Thyroid gland (tissue), 4 donors: ENCODE measurements around the gene COL4A1.

Source experiments
- CTCF ChIP-seq, 6 experiments: fragments of 200-600 bp in 3 of 6; fragments of 450-650 bp in 3 of 6; sonication (generic) in 3 of 6; IDR thresholded peaks; one replicate each; pipeline ENCODE4 v1.5.1; 2016 to 2019; ENCODE audit warnings: antibody characterized with exemption in 6 of 6, mild to moderate bottlenecking in 2 of 6, inconsistent platforms in 1 of 6, moderate library complexity in 1 of 6
- POLR2A ChIP-seq, 2 donors: fragments of 450-650 bp; IDR thresholded peaks; one replicate each; pipeline ENCODE4 v1.6.1; 2017; ENCODE audit warnings: antibody characterized with exemption in 2 of 2, mild to moderate bottlenecking in 2 of 2, moderate library complexity in 1 of 2

DNA sequence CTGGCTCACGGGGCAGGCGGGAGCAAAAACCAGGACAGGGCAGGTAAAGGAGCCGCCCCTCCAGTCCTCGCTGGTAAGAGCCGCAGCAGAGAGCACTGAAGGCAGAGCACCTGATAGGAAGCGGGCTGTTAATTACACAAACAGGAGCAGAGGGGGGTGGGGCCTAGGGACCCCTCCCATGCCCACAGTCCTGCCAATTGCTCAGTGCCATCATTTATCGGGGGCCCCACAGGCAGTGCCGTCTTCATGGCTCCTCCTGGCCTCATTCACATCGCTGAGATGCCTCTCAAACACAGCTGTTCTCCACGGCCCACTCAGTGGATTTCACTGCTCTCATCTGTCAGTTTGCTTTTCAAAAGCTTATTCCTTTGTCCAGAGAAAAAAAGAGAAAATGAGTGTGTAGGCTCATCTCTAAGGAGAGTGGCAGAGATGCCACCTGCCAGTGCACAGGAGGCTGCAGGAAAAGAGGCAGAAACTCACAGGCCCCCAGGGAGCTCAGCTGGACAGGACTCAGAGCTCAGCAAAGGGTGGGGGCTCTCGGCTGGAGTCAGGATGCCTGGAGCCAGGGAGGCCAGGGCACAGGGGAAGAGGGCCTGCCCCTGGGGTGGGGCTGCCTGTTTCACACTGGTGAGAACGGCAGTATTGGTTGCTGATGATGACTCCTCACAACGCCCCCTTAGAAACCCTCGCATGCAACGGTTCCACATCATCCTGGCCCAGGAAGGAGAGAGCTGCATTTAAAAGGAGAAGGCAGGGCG, 174.6 kb downstream of the COL4A1 start:
- no peak for TF ChIP-seq CTCF (IDR thresholded peaks at IDR 0.05)
- no peak for TF ChIP-seq POLR2A (IDR thresholded peaks at IDR 0.05)
